Measurements from ENCODE around the gene SLC38A8. TPM values are rescaled to one million over a fixed set of nuclear protein-coding genes. Genes with fewer than 3 reads are reported as not detected.

SLC38A8 gene
- polyA plus RNA-seq, 2 of the 4 experiments (the other 2 are of a cell fraction) = not detected

GRCh38 chr16:84036982-84037425 lies 5.6 kb downstream of the SLC38A8 start:
- ChIA-PET POLR2A (no interaction called here), CTCF (interaction anchor here (0.6 to 11.3 kb wide), 2 partner anchors 80 to 585 kb away, joined by 3 to 87 read pairs; no protein-coding TSS in a partner anchor)
- DNase-seq (ENCODE audit: low read depth in 1 of 2, low spot score in 1 of 2) (no peak), ATAC-seq (no peak), FAIRE-seq (no peak)
- Histone ChIP-seq H3K4me1 (no peaks in the 10 kb centered on the region), H3K27ac (no peak overlapping the region), H3K9me3 (no peaks in the 10 kb centered on the region; the same call in 2 of the 3 replicates), H3K4me2 (no peak overlapping the region), H3K4me3 (no peak overlapping the region)
- WGBS (ENCODE audit: missing lambda C conversion rate) = 62% methylated on average over 8 of the region's 8 CpGs
- no peak for TF ChIP-seq JUNB (IDR thresholded peaks at IDR 0.05)
- no peak for TF ChIP-seq RNF2 (IDR thresholded peaks at IDR 0.05; ENCODE audit: borderline replicate concordance, low read depth)
- no peak for TF ChIP-seq HEYL (CRISPR knock-in tag; IDR thresholded peaks at IDR 0.05)
- no peak for TF ChIP-seq ZFP36 (IDR thresholded peaks at IDR 0.05; ENCODE audit: borderline replicate concordance, partially characterized antibody)
- TF ChIP-seq ATOH8 (CRISPR knock-in tag; IDR thresholded peaks at IDR 0.05; ENCODE audit: low read depth) = no peak
- no peak for TF ChIP-seq RARB (CRISPR knock-in tag; IDR thresholded peaks at IDR 0.05)

- Histone ChIP-seq H3K9me3 (no peaks in the 10 kb centered on the region; the same call in 2 of the 3 replicates), H3K27ac (no peak overlapping the region), H3K4me1 (no peaks in the 10 kb centered on the region), H3K4me2 (no peak overlapping the region), H3K4me3 (no peak overlapping the region)
- DNase-seq (ENCODE audit: low read depth in 1 of 2, low spot score in 1 of 2) (no peak), ATAC-seq (no peak), FAIRE-seq (no peak)
- ChIA-PET CTCF (interaction anchor here (1.1 to 11.3 kb wide), 3 partner anchors 23 to 83 kb away, joined by 3 to 87 read pairs (median 3); no protein-coding TSS in a partner anchor), POLR2A (no interaction called here)
- no peak for TF ChIP-seq PHF8 (IDR thresholded peaks at IDR 0.05; ENCODE audit: borderline replicate concordance, low read depth)
- no peak for TF ChIP-seq REST (IDR thresholded peaks at IDR 0.05)
- no peak for TF ChIP-seq TFCP2L1 (CRISPR knock-in tag; IDR thresholded peaks at IDR 0.05)
- no peak for TF ChIP-seq CBX8 (IDR thresholded peaks at IDR 0.05)
- no peak for TF ChIP-seq BCL3 (IDR thresholded peaks at IDR 0.05)
- TF ChIP-seq EHMT2 (IDR thresholded peaks at IDR 0.05; ENCODE audit: low read depth) = no peak
- TF ChIP-seq POLR2A (IDR thresholded peaks at IDR 0.05; ENCODE audit: low read length) = no peak
- TF ChIP-seq E2F6 (IDR thresholded peaks at IDR 0.05; ENCODE audit: borderline replicate concordance, low read depth) = no peak
- no peak for TF ChIP-seq PBX3 (IDR thresholded peaks at IDR 0.05)
- TF ChIP-seq RCOR1 (IDR thresholded peaks at IDR 0.05; ENCODE audit: low read depth, low read length) = no peak
- no peak for TF ChIP-seq POLR2AphosphoS2 (conservative IDR thresholded peaks at IDR 0.05; ENCODE audit: low read length)
- no peak for TF ChIP-seq TP53 (CRISPR knock-in tag; IDR thresholded peaks at IDR 0.05)
- no peak for TF ChIP-seq HEYL (CRISPR knock-in tag; IDR thresholded peaks at IDR 0.05)
- no peak for TF ChIP-seq CHD4 (IDR thresholded peaks at IDR 0.05; ENCODE audit: borderline replicate concordance)
- TF ChIP-seq ESRRA (IDR thresholded peaks at IDR 0.05; ENCODE audit: borderline replicate concordance, low read length) = no peak
- WGBS (ENCODE audit: missing lambda C conversion rate) = 4% methylated on average over 3 of the region's 3 CpGs
Observed at GRCh38 chr16:84036131-84036530, 6.5 kb downstream of the SLC38A8 start.
